HG03108 (cell line): ENCODE data around the gene ITIH6.
"Not testable (repeated sequence)": the region's sequence is repeated elsewhere in the genome, so short reads cannot be mapped to it uniquely, and the experiment has no call there.

Experiments
- ATAC-seq: cut with Tn5 transposase; IDR thresholded peaks from one replicate; pipeline ENCODE4 v1.9.1; 2021; ENCODE audit warnings: moderate library complexity; ENCODE audit not compliant: unreplicated experiment

Gene ITIH6

GRCh38 chrX:54807524-54808108 is 9.6 kb upstream of the ITIH6 start, which contains the start of gene MAGED2:
Gene MAGED2, plus strand, starts transcription at chrX:54807745. Its CDS starts 1,587 bp downstream, at chrX:54809332.
- ATAC-seq = no peak

- ATAC-seq = no peak
These were observed 991 bp upstream of the ITIH6 start for GRCh38 chrX:54799046-54799445.

GRCh38 chrX:54794795-54795194 is 3.3 kb downstream of the ITIH6 start:
- no peak for ATAC-seq

- no peak for ATAC-seq
These were observed 4.0 kb downstream of the ITIH6 start for GRCh38 chrX:54794028-54794427.

- ATAC-seq = not testable (repeated sequence)
These were observed 8.7 kb downstream of the ITIH6 start for GRCh38 chrX:54789405-54789804.

GRCh38 chrX:54788446-54788845 is 9.6 kb downstream of the ITIH6 start:
- ATAC-seq = no peak

GRCh38 chrX:54786967-54787366 is 11.1 kb downstream of the ITIH6 start:
- no peak for ATAC-seq

- ATAC-seq = no peak
These were observed 12.2 kb downstream of the ITIH6 start for GRCh38 chrX:54785901-54786300.

- no peak for ATAC-seq
These were observed 20.9 kb downstream of the ITIH6 start for GRCh38 chrX:54776987-54777672.

- ATAC-seq = no peak
These were observed 22.0 kb downstream of the ITIH6 start for GRCh38 chrX:54776061-54776460.

- not testable (repeated sequence) for ATAC-seq
These were observed 23.5 kb downstream of the ITIH6 start for GRCh38 chrX:54774391-54775094.

- no peak for ATAC-seq
These were observed 39.7 kb downstream of the ITIH6 start for GRCh38 chrX:54758114-54759055.

GRCh38 chrX:54754854-54755253 is 43.2 kb downstream of the ITIH6 start:
- no peak for ATAC-seq

GRCh38 chrX:54748626-54749025 is 49.4 kb downstream of the ITIH6 start:
- no peak for ATAC-seq

- ATAC-seq = no peak
These were observed 50.2 kb downstream of the ITIH6 start for GRCh38 chrX:54747733-54748393.

GRCh38 chrX:54746928-54747327 is 51.1 kb downstream of the ITIH6 start:
- ATAC-seq = no peak

GRCh38 chrX:54745676-54746075 is 52.4 kb downstream of the ITIH6 start:
- ATAC-seq = no peak

GRCh38 chrX:54738567-54738966 is 59.5 kb downstream of the ITIH6 start:
- ATAC-seq = not testable (repeated sequence)

- ATAC-seq = not testable (repeated sequence)
These were observed 61.6 kb downstream of the ITIH6 start for GRCh38 chrX:54736298-54736942.

- ATAC-seq = no peak
These were observed 76.6 kb downstream of the ITIH6 start for GRCh38 chrX:54721424-54721823.
